GM21717 (cell line): ENCODE results near the gene PLEKHJ1.
"Not testable (repeated sequence)": the region's sequence is repeated elsewhere in the genome, so short reads cannot be mapped to it uniquely, and the experiment has no call there.

Source experiments
- ATAC-seq: cut with Tn5 transposase; IDR thresholded peaks from one replicate; pipeline ENCODE4 v1.9.1; 2021; ENCODE audit warnings: mild to moderate bottlenecking, moderate library complexity; ENCODE audit not compliant: unreplicated experiment

Gene PLEKHJ1

GRCh38 chr19:2236314-2237050, at the start of gene PLEKHJ1, which contains the start of gene SF3A2:
PLEKHJ1 (minus strand) TSS chr19:2236329; CDS start chr19:2236248, 81 bp downstream.
SF3A2 (plus strand) TSS chr19:2236824; CDS start chr19:2243419, 6,595 bp downstream.
- ATAC-seq: peak; percentile 51

- ATAC-seq: no peak
Measured at GRCh38 chr19:2283835-2284507, 47.8 kb upstream of the PLEKHJ1 start.

GRCh38 chr19:2282862-2283237, 46.7 kb upstream of the PLEKHJ1 start:
- no peak for ATAC-seq

- no peak for ATAC-seq
Measured at GRCh38 chr19:2282062-2282861, 46.1 kb upstream of the PLEKHJ1 start, which contains the start of gene PEAK3. PEAK3 (minus strand) TSS chr19:2282175; CDS start chr19:2280931, 1,244 bp downstream.

- ATAC-seq: not testable (repeated sequence)
Measured at GRCh38 chr19:2281265-2282061, 45.3 kb upstream of the PLEKHJ1 start.

- no peak for ATAC-seq
Measured at GRCh38 chr19:2280633-2281264, 44.6 kb upstream of the PLEKHJ1 start.

GRCh38 chr19:2278459-2279158, 42.5 kb upstream of the PLEKHJ1 start:
- ATAC-seq: no peak

GRCh38 chr19:2277138-2277537, 41.0 kb upstream of the PLEKHJ1 start:
- no peak for ATAC-seq

- no peak for ATAC-seq
Measured at GRCh38 chr19:2276429-2276986, 40.4 kb upstream of the PLEKHJ1 start.

- ATAC-seq: no peak
Measured at GRCh38 chr19:2275588-2276428, 39.7 kb upstream of the PLEKHJ1 start.

- ATAC-seq: no peak
Measured at GRCh38 chr19:2274931-2275535, 38.9 kb upstream of the PLEKHJ1 start.

- no peak for ATAC-seq
Measured at GRCh38 chr19:2274185-2274711, 38.1 kb upstream of the PLEKHJ1 start.

- no peak for ATAC-seq
Measured at GRCh38 chr19:2273356-2274184, 37.4 kb upstream of the PLEKHJ1 start.

GRCh38 chr19:2271234-2272103, 35.3 kb upstream of the PLEKHJ1 start:
- ATAC-seq: no peak

GRCh38 chr19:2270423-2271233, 34.5 kb upstream of the PLEKHJ1 start:
- no peak for ATAC-seq
